Mesendoderm (in vitro differentiated cells): ENCODE data around the gene PHC1.

Experiments used
- DNase-seq: peaks from one replicate; pipeline ENCODE4 v3.0.0; 2013
- H2AK5ac ChIP-seq: 2 replicates; pipeline ENCODE4 v1.6.1; 2013; ENCODE audit warnings: low read length, inconsistent platforms
- H2BK120ac ChIP-seq: 2 replicates; pipeline ENCODE4 v1.6.1; 2013; ENCODE audit warnings: low read depth, mild to moderate bottlenecking, low read length, moderate library complexity, mixed read lengths
- H2BK15ac ChIP-seq: replicated peaks from 2 replicates; pipeline ENCODE4 v1.6.1; 2013; ENCODE audit warnings: low read depth, mild to moderate bottlenecking, moderate library complexity
- H2BK5ac ChIP-seq: 2 replicates; pipeline ENCODE4 v1.6.1; 2013; ENCODE audit warnings: low read length, inconsistent platforms
- H3K18ac ChIP-seq: 2 replicates; pipeline ENCODE4 v1.6.1; 2013; ENCODE audit warnings: mild to moderate bottlenecking, low read length, mixed read lengths
- H3K23ac ChIP-seq: one replicate; pipeline ENCODE4 v1.6.1; 2013; ENCODE audit warnings: low read length
- H3K27ac ChIP-seq: 2 replicates; pipeline ENCODE4 v1.5.1; 2013; ENCODE audit warnings: low read depth, mild to moderate bottlenecking, inconsistent platforms, low read length, moderate library complexity
- H3K27me3 ChIP-seq: 2 replicates; pipeline ENCODE4 v1.6.1; 2013; ENCODE audit warnings: low read length, control low read depth, mild to moderate bottlenecking, inconsistent platforms; ENCODE audit not compliant: insufficient read depth, poor library complexity
- H3K36me3 ChIP-seq: 2 replicates; pipeline ENCODE4 v1.6.1; 2013; ENCODE audit warnings: low read length, inconsistent platforms; ENCODE audit not compliant: control insufficient read depth, insufficient read depth
- H3K4ac ChIP-seq: one replicate; pipeline ENCODE4 v1.6.1; 2013; ENCODE audit warnings: low read depth, mild to moderate bottlenecking, low read length, moderate library complexity
- H3K4me1 ChIP-seq: 2 replicates; pipeline ENCODE4 v1.6.1; 2013; ENCODE audit warnings: low read depth, low read length, inconsistent platforms; ENCODE audit not compliant: control insufficient read depth
- H3K4me2 ChIP-seq: 2 replicates; pipeline ENCODE4 v1.6.1; 2013; ENCODE audit warnings: low read length
- H3K4me3 ChIP-seq: 2 replicates; pipeline ENCODE4 v1.5.1; 2013; ENCODE audit warnings: mild to moderate bottlenecking, low read length
- H3K56ac ChIP-seq: one replicate; pipeline ENCODE4 v1.6.1; 2013; ENCODE audit warnings: low read length
- H3K79me1 ChIP-seq: 2 replicates; pipeline ENCODE4 v1.6.1; 2013; ENCODE audit warnings: low read length, inconsistent platforms
- H3K79me2 ChIP-seq: 2 replicates; pipeline ENCODE4 v1.6.1; 2013; ENCODE audit warnings: mild to moderate bottlenecking, low read length; ENCODE audit not compliant: control insufficient read depth, insufficient read depth
- H3K9ac ChIP-seq: 2 replicates; pipeline ENCODE4 v1.6.1; 2013; ENCODE audit warnings: low read length, inconsistent platforms
- H4K5ac ChIP-seq: one replicate; pipeline ENCODE4 v1.6.1; 2013; ENCODE audit warnings: low read length
- H4K8ac ChIP-seq: one replicate; pipeline ENCODE4 v1.6.1; 2013; ENCODE audit warnings: low read depth, mild to moderate bottlenecking, control low read depth, low read length, moderate library complexity
- WGBS: extraction: QIAGEN DNeasy Blood & Tissue Kit; methylation state at CpG from one replicate; pipeline ENCODE4 v1.1.7; 2013; ENCODE audit warnings: low lambda C conversion rate, missing lambda C conversion rate; ENCODE audit not compliant: insufficient coverage; ENCODE audit errors: extremely low coverage; 5-methylcytosine and 5-hydroxymethylcytosine counted together

PHC1 gene

GRCh38 chr12:8950702-8951478, 36.6 kb downstream of the PHC1 start:
- peak overlapping the region; percentile 80 for H3K4me2 ChIP-seq
- H3K79me2 ChIP-seq = peaks cover 26% of the 10 kb centered on the region
- DNase-seq = no peak
- H3K23ac ChIP-seq = no peak overlapping the region
- H3K79me1 ChIP-seq = peaks cover 9% of the 10 kb centered on the region
- H3K56ac ChIP-seq = no peak overlapping the region
- no peak overlapping the region for H3K27ac ChIP-seq
- peaks cover 1% of the 10 kb centered on the region for H3K36me3 ChIP-seq
- no peak overlapping the region for H2BK120ac ChIP-seq
- H3K18ac ChIP-seq = no peak overlapping the region
- no peaks in the 10 kb centered on the region for H3K27me3 ChIP-seq
- H2BK5ac ChIP-seq = no peak overlapping the region
- no peak overlapping the region for H2BK15ac ChIP-seq
- H3K4me1 ChIP-seq = no peaks in the 10 kb centered on the region
- WGBS = no CpG with 5 or more reads among the region's 9 CpGs
- no peak overlapping the region for H3K4ac ChIP-seq
- no peak overlapping the region for H3K4me3 ChIP-seq
- H4K8ac ChIP-seq = no peak overlapping the region
- no peak overlapping the region for H2AK5ac ChIP-seq
- H4K5ac ChIP-seq = no peak overlapping the region
- H3K9ac ChIP-seq = peak overlapping the region; percentile 70

GRCh38 chr12:8951744-8952143, 37.4 kb downstream of the PHC1 start:
- H3K27ac ChIP-seq = no peak overlapping the region
- no peaks in the 10 kb centered on the region for H3K36me3 ChIP-seq
- H3K79me1 ChIP-seq = peaks cover 7% of the 10 kb centered on the region
- H4K5ac ChIP-seq = no peak overlapping the region
- peaks cover 21% of the 10 kb centered on the region for H3K79me2 ChIP-seq
- no peak overlapping the region for H3K4ac ChIP-seq
- H3K27me3 ChIP-seq = no peaks in the 10 kb centered on the region
- no peak overlapping the region for H3K4me3 ChIP-seq
- H2AK5ac ChIP-seq = no peak overlapping the region
- no peak overlapping the region for H3K56ac ChIP-seq
- no peak overlapping the region for H3K18ac ChIP-seq
- no peak overlapping the region for H3K9ac ChIP-seq
- DNase-seq = no peak
- H2BK120ac ChIP-seq = no peak overlapping the region
- no CpG with 5 or more reads among the region's 1 CpG for WGBS
- H3K4me1 ChIP-seq = no peaks in the 10 kb centered on the region
- no peak overlapping the region for H3K23ac ChIP-seq
- H4K8ac ChIP-seq = no peak overlapping the region
- H2BK5ac ChIP-seq = no peak overlapping the region
- H2BK15ac ChIP-seq = no peak overlapping the region
- no peak overlapping the region for H3K4me2 ChIP-seq

- no peak overlapping the region for H3K56ac ChIP-seq
- H3K4me3 ChIP-seq = no peak overlapping the region
- no peak overlapping the region for H3K9ac ChIP-seq
- H3K27ac ChIP-seq = no peak overlapping the region
- H3K79me2 ChIP-seq = peaks cover 3% of the 10 kb centered on the region
- WGBS = no CpG with 5 or more reads among the region's 8 CpGs
- H3K27me3 ChIP-seq = no peaks in the 10 kb centered on the region
- H2BK120ac ChIP-seq = no peak overlapping the region
- no peak overlapping the region for H2AK5ac ChIP-seq
- peaks cover 3% of the 10 kb centered on the region for H3K79me1 ChIP-seq
- no peaks in the 10 kb centered on the region for H3K36me3 ChIP-seq
- no peak overlapping the region for H3K4me2 ChIP-seq
- no peak for DNase-seq
- no peaks in the 10 kb centered on the region for H3K4me1 ChIP-seq
- no peak overlapping the region for H4K5ac ChIP-seq
- no peak overlapping the region for H3K4ac ChIP-seq
- no peak overlapping the region for H2BK5ac ChIP-seq
- H3K23ac ChIP-seq = no peak overlapping the region
- H4K8ac ChIP-seq = no peak overlapping the region
- no peak overlapping the region for H2BK15ac ChIP-seq
- no peak overlapping the region for H3K18ac ChIP-seq
These were observed 39.6 kb downstream of the PHC1 start for GRCh38 chr12:8953773-8954402.

GRCh38 chr12:8956073-8956472, 41.8 kb downstream of the PHC1 start:
- Histone ChIP-seq H3K18ac (no peak overlapping the region), H3K79me1 (no peaks in the 10 kb centered on the region), H2BK5ac (no peak overlapping the region), H3K4me1 (no peaks in the 10 kb centered on the region), H4K8ac (no peak overlapping the region), H3K79me2 (no peaks in the 10 kb centered on the region), H3K23ac (no peak overlapping the region), H2BK120ac (no peak overlapping the region), H3K4me3 (no peak overlapping the region), H3K4ac (no peak overlapping the region), H3K27ac (no peak overlapping the region), H2BK15ac (no peak overlapping the region), H3K9ac (no peak overlapping the region), H4K5ac (no peak overlapping the region), H3K4me2 (no peak overlapping the region), H3K36me3 (no peaks in the 10 kb centered on the region), H2AK5ac (no peak overlapping the region), H3K56ac (no peak overlapping the region), H3K27me3 (no peaks in the 10 kb centered on the region)
- no CpG with 5 or more reads among the region's 15 CpGs for WGBS
- no peak for DNase-seq

- no peak for DNase-seq
- Histone ChIP-seq H4K8ac (no peak overlapping the region), H3K79me1 (no peaks in the 10 kb centered on the region), H3K27ac (no peak overlapping the region), H3K36me3 (no peaks in the 10 kb centered on the region), H3K4ac (no peak overlapping the region), H4K5ac (no peak overlapping the region), H3K79me2 (no peaks in the 10 kb centered on the region), H3K56ac (no peak overlapping the region), H3K27me3 (no peaks in the 10 kb centered on the region), H3K4me1 (no peaks in the 10 kb centered on the region), H2BK120ac (no peak overlapping the region), H2BK5ac (no peak overlapping the region), H3K9ac (no peak overlapping the region), H3K23ac (no peak overlapping the region), H2AK5ac (no peak overlapping the region), H3K4me3 (no peak overlapping the region), H3K4me2 (no peak overlapping the region), H2BK15ac (no peak overlapping the region), H3K18ac (no peak overlapping the region)
- no CpG with 5 or more reads among the region's 7 CpGs for WGBS
These were observed 42.5 kb downstream of the PHC1 start for GRCh38 chr12:8956772-8957171.
